Heart right ventricle (tissue), 16 donors: ENCODE results near the gene PANX2. TPM values are rescaled to one million over a fixed set of nuclear protein-coding genes. Genes with fewer than 3 reads are reported as not detected.
A peak's percentile ranks its signal among the peaks of the same experiment; 100 is the strongest.

Experiments used
- ATAC-seq, 8 donors: fragments of 200-7000 bp; cut with Tn5 transposase; one replicate each; pipeline ENCODE4 v1.9.1; 2020; ENCODE audit warnings: mild to moderate bottlenecking in 8 of 8, moderate library complexity in 8 of 8, moderate number of reproducible peaks in 1 of 8
- DNase-seq, 2 donors: peaks; one replicate each; pipeline ENCODE4 v3.0.0-alpha.2; 2020
- H3K27ac ChIP-seq, 10 donors: fragments of 200-600 bp; sonication (generic) in 2 of 10; one replicate each; pipeline versions ENCODE4 v1.5.0 to v1.8.0; 2020 to 2022; ENCODE audit warnings: mild to moderate bottlenecking in 3 of 10
- H3K27me3 ChIP-seq, 7 donors: fragments of 200-600 bp; one replicate each; pipeline ENCODE4 v1.8.0; 2021 to 2022; ENCODE audit warnings: mild to moderate bottlenecking in 2 of 7
- H3K36me3 ChIP-seq, 9 donors: fragments of 200-600 bp; sonication (generic) in 1 of 9; one replicate each; pipeline versions ENCODE4 v1.5.0 to v1.8.0; 2020 to 2022; ENCODE audit warnings: mild to moderate bottlenecking in 2 of 9
- H3K4me1 ChIP-seq, 9 donors: fragments of 200-600 bp; sonication (generic) in 1 of 9; one replicate each; pipeline versions ENCODE4 v1.5.0 to v1.8.0; 2020 to 2022; ENCODE audit warnings: mild to moderate bottlenecking in 4 of 9
- H3K4me3 ChIP-seq, 10 donors: fragments of 200-600 bp; sonication (generic) in 2 of 10; one replicate each; pipeline versions ENCODE4 v1.5.0 to v1.8.0; 2020 to 2022; ENCODE audit warnings: mild to moderate bottlenecking in 7 of 10, moderate library complexity in 2 of 10
- H3K9me3 ChIP-seq, 11 donors: fragments of 200-600 bp in 10 of 11; sonication (generic) in 2 of 11; one replicate each; pipeline versions ENCODE4 v1.5.0 to v1.8.0; 2013 to 2022; ENCODE audit warnings: mild to moderate bottlenecking in 2 of 11, control low read depth in 1 of 11, moderate library complexity in 1 of 11
- WGBS, 2 donors: extraction: QIAGEN DNeasy Blood & Tissue Kit; methylation state at CpG; one replicate each; pipeline ENCODE4 v1.1.7; 2013; ENCODE audit warnings: inconsistent platforms in 1 of 2; 5-methylcytosine and 5-hydroxymethylcytosine counted together
- intact Hi-C, 10 donors: fragments of 100-400 bp; cut with DNase I; formaldehyde crosslinking; loops; one replicate each; pipeline versions ENCODE4 v1.11.1 to v1.14.2; 2022
- polyA plus RNA-seq, 2 donors: library from polyadenylated mRNA; stranded (reverse); fragments of 200-250 nt; gene quantifications; one replicate each; pipeline ENCODE4 v1.2.3, GENCODE V29; 2013
- total RNA-seq, 10 donors: library from RNA; stranded (reverse); fragmentation: NEBNext Ultra II Directional in 3 of 10; extraction: Animal tissue kit (Norgen Biotek cat#: 25700) in 3 of 10; gene quantifications; one replicate each; pipeline versions ENCODE4 v1.2.1 to v1.2.4, GENCODE V29; 2021 to 2023
- TF ChIP-seq, protein P1 (sequence below), 9 donors: fragments of 200-600 bp; sonication (generic) in 2 of 9; IDR thresholded peaks; one replicate each; pipeline versions ENCODE4 v1.5.0 to v1.8.0; 2021 to 2022; ENCODE audit warnings: antibody characterized with exemption in 9 of 9, mild to moderate bottlenecking in 5 of 9, moderate library complexity in 1 of 9
- donor health status: Arrhythmogenic right ventricular cardiomyopathy.
- donor health status: ischemic (EF 13 %, LVEDD 7.1; RV severe dilation, severe dysfunction).
- donor health status: healthy with polysubstance abuse.
- donor health status: DM: no; HTN: yes; CAD: no.
- donor health status: DM: no; HTN: no; CAD: no.
- donor health status: ischemic (EF 25% LVEDD 6.9; RV normal size, moderate dysfunction).
- donor health status: ischemic (EF 25% LVEDD 5.7; RV mildly dilated, moderate dysfunction).
- donor health status: healthy.
- donor health status: DM: yes; HTN: yes; CAD: no.
- donor health status: Ischemic cardiomyopathy.
- donor health status: ischemic (EF 35%, LVEDD 5.7; RV mildly dilated, moderate dysfunction).
- donor health status: nonischemic (EF 11% LVEDD 7.7; RV severe dilation, severe dysfunction).
- donor health status: DM: yes; HTN: yes; CAD: no.
- donor health status: PGD.
- donor health status: ischemic (EF 29% LVEDD 5.4; RV normal size, mild dysfunction).
- donor health status: nonischemic (EF 23%, LVEDD 6.1; RV moderate dilation, normal function).

The PANX2 gene
- total and polyA plus RNA-seq, 12 donors = 0.07 to 0.61 (median 0.21) TPM; not detected in 3

DNA sequence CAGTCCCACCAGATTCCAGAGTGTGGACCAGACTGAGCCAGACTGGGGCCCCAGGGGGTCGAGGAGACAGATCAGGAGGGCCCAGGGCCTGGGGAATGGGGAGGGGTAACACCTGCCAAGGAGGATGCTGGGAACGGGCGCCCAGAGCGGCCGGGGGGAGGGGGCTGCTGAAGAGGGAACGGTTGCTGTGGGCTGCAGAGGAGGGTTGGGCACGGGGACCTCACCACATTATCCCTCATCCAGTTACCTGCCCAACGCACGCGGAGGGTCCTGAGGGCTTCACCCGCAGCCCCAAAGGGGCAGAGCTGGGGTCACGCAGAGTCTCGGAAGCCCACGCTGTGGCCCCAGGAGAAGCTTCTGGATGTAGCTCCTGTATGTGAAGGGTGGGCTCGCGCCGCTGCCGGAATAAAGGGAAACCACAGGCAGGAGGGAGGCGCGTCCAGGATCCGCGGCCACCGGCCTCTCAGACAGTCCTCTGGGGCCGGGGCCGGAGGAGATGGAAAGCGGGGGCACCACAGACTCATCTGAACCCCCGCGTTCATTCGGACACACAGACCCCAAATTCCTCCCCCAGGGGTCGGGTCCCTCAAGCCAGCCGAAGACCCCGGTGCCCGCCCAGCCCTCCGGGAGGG is 29.4 kb downstream of the PANX2 start:
- Histone ChIP-seq H3K4me1 (peaks cover 4 to 39% (median 23%) of the 10 kb centered on the region in 9 donors), H3K9me3 (no peaks in the 10 kb centered on the region), H3K4me3 (peak overlapping the region; percentile 33 to 98 (median 75)), H3K27ac (peak overlapping the region in 8 of 10 donors; percentile 68 to 91 (median 86)), H3K27me3 (no peaks in the 10 kb centered on the region), H3K36me3 (peaks cover 0 to 58% (median 9%) of the 10 kb centered on the region in 9 donors)
- intact Hi-C loops = loop anchor here in 3 of 10 donors (10.0 kb wide), 2 partner anchors 265 to 275 kb away; no protein-coding TSS in a partner anchor
- TF ChIP-seq, protein P1, sequence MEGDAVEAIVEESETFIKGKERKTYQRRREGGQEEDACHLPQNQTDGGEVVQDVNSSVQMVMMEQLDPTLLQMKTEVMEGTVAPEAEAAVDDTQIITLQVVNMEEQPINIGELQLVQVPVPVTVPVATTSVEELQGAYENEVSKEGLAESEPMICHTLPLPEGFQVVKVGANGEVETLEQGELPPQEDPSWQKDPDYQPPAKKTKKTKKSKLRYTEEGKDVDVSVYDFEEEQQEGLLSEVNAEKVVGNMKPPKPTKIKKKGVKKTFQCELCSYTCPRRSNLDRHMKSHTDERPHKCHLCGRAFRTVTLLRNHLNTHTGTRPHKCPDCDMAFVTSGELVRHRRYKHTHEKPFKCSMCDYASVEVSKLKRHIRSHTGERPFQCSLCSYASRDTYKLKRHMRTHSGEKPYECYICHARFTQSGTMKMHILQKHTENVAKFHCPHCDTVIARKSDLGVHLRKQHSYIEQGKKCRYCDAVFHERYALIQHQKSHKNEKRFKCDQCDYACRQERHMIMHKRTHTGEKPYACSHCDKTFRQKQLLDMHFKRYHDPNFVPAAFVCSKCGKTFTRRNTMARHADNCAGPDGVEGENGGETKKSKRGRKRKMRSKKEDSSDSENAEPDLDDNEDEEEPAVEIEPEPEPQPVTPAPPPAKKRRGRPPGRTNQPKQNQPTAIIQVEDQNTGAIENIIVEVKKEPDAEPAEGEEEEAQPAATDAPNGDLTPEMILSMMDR (IDR thresholded peaks at IDR 0.05) = no peak
- ATAC-seq (peak; percentile 2 to 25 (median 6)), DNase-seq (no peak)
- 11 to 15% methylated on average over 27 to 34 of the region's 34 CpGs for WGBS, 2 donors

DNA sequence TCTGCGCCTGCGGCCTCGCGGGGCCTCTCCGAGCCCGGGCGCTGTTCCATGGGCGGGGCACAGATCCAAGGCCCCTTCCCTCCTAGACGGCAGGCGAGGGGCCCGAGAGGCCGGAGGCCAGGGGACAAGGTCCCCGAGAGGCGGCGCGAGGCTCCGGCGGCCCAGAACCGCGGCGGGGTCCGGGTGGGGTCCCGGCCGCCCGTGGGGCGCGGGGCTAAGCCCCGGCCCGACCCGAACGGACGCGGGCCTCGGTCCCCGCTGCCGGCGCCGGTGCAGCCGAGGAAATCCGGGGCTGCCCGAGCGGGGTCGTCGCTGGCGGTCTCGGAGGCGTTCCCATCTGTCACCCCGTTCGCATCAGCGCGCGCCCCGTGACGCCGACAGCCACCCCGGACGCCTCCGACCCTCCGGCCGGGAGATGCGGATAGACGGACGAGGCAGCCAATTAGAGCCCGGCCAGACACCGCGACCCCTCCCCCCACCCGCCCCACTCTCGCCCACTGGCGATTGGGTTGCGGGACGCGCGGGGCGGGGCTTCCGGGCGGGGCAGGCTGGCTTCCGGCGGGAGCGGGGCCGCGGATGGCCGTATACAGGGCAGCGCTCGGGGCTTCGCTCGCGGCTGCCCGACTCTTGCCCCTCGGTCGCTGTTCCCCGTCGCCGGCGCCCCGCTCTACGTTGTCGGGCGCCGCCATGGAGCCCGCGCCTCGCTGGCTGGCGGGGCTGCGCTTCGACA is 30.1 kb downstream of the PANX2 start, which contains the start of gene SELENOO:
Gene SELENOO (plus strand): TSS at position 551 of the 730 bp plus-strand sequence. CDS start 26 bp downstream, at position 577.
- 1% methylated on average over 66 to 104 of the region's 105 CpGs for WGBS, 2 donors
- Histone ChIP-seq H3K4me3 (peak within 1 kb of the TSS; percentile 63 to 98 (median 76)), H3K4me1 (peaks cover 4 to 41% (median 28%) of the 10 kb centered on the region in 9 donors), H3K27me3 (no peaks in the 10 kb centered on the region), H3K9me3 (no peaks in the 10 kb centered on the region), H3K36me3 (peaks cover 0 to 57% (median 9%) of the 10 kb centered on the region in 9 donors), H3K27ac (peak within 1 kb of the TSS; percentile 68 to 91 (median 86))
- DNase-seq (peak; percentile 94 to 95), ATAC-seq (peak; percentile 81 to 96 (median 93))
- TF ChIP-seq, protein P1 (IDR thresholded peaks at IDR 0.05) = peak in 1 of 9 donors; percentile 3
- intact Hi-C loops = loop anchor here in 2 of 10 donors (10.0 kb wide), 1 partner anchor 266 kb away; no protein-coding TSS in a partner anchor

DNA sequence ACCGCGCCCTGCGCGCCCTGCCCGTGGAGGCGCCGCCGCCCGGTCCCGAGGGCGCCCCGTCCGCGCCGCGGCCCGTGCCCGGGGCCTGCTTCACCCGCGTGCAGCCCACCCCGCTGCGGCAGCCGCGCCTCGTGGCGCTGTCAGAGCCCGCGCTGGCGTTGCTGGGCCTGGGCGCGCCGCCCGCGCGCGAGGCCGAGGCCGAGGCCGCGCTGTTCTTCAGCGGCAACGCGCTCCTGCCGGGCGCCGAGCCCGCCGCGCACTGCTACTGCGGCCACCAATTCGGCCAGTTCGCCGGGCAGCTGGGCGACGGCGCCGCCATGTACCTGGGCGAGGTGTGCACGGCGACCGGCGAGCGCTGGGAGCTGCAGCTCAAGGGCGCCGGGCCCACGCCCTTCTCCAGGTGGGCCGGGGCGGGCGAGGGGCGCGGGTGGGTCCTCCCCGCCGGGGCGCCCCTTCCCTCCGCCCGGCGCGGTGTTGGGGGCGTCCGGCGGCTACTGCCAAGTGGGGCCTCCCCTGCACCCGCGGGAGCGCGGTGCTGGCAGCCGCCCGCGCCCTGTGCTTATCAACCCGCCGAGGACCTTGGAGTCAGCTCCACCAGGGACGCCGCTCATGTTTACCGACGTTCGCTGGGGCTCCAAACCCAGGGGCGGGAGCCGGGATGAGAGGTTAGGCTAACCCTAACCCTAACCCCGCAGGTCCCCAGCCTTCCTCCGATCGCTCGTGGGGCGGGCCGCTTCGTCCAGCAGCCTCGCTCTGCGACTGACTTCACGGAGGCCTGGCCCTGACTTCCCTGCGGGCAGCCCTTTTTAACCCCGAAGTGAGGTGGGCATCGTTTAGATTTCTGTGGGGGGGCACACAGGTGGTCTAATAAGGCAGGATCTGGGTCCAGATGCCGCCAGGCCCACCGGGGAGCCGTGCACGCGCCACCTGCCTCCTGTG is 30.9 kb downstream of the PANX2 start:
- 2% methylated on average over 99 to 115 of the region's 115 CpGs for WGBS, 2 donors
- ATAC-seq = peak in 3 of 8 donors; percentile 10 to 30 (median 21)

More for the DNA sequence above, 30.9 kb downstream of the PANX2 start:
- Histone ChIP-seq H3K4me1 (peaks cover 10 to 45% (median 36%) of the 10 kb centered on the region in 9 donors), H3K27me3 (no peaks in the 10 kb centered on the region), H3K36me3 (peaks cover 0 to 57% (median 9%) of the 10 kb centered on the region in 9 donors), H3K4me3 (peak overlapping the region; percentile 63 to 98 (median 76)), H3K27ac (peak overlapping the region; percentile 68 to 91 (median 86)), H3K9me3 (no peaks in the 10 kb centered on the region)
- DNase-seq = no peak
- intact Hi-C loops = loop anchor here in 2 of 10 donors (10.0 kb wide), 1 partner anchor 267 kb away; no protein-coding TSS in a partner anchor
- TF ChIP-seq, protein P1 (IDR thresholded peaks at IDR 0.05) = no peak
